ENCODE measurements around the gene A3GALT2.

Gene A3GALT2

DNA sequence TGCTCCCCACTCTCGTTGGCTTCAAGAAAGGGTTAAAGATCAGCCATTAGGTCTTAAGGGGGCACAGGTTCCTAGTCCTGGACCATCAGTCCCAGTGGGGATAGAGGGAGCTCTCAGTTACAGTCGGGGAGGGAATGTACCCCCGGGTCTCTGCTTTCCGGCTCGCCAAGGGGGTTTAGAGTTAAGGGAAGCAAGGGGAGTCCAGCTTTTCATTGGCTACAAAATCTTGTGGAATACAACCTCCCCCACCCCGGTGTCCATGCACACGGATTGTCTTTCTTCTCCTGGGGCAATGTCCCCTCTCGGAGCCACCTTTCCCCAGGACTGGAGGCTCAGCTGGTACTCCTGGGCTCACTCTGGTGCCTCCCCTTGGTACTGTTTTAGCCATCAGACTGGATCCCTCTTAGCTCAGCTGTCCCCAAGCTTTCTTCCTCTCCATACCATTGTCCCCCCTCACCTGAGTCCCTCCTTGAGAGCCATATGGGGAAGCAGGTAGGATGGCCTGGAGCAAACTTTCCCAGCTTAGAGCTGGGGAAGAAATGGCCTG is at the start of gene A3GALT2:
TSS of gene A3GALT2 (minus strand) at position 480 of the 547 bp plus-strand sequence. CDS start at position 480, 0 bp downstream.
- DNase-seq (ENCODE audit: low read depth in 2 of 2) = no peak

- no peak for DNase-seq (ENCODE audit: low read depth in 2 of 2)
These were observed 49.4 kb upstream of the A3GALT2 start for GRCh38 chr1:33370301-33370700.

GRCh38 chr1:33369764-33370163 is 48.9 kb upstream of the A3GALT2 start:
- no peak for DNase-seq (ENCODE audit: low read depth in 2 of 2)

DNA sequence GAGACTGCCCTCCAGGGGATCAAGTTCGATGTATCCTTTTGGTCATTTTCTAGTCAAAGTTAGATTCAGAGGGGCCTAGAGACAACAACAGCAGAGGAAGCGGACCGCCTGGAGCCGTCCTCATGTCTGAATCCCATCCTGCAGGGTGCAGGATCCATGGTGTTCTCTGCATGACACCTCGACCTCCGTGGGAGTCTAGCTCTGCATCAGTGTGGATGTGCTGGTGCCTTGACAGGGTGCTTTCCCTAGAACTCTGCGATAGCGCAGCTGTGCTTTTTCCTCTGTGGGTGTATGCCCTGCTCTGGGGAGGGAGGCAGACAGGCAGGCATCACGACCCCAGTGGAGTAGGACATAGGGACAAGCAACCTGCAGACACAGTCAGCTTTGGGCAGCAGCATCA is 48.2 kb upstream of the A3GALT2 start:
- no peak for DNase-seq (ENCODE audit: low read depth in 2 of 2)

GRCh38 chr1:33368431-33368830 is 47.5 kb upstream of the A3GALT2 start:
- no peak for DNase-seq (ENCODE audit: low read depth in 2 of 2)

DNA sequence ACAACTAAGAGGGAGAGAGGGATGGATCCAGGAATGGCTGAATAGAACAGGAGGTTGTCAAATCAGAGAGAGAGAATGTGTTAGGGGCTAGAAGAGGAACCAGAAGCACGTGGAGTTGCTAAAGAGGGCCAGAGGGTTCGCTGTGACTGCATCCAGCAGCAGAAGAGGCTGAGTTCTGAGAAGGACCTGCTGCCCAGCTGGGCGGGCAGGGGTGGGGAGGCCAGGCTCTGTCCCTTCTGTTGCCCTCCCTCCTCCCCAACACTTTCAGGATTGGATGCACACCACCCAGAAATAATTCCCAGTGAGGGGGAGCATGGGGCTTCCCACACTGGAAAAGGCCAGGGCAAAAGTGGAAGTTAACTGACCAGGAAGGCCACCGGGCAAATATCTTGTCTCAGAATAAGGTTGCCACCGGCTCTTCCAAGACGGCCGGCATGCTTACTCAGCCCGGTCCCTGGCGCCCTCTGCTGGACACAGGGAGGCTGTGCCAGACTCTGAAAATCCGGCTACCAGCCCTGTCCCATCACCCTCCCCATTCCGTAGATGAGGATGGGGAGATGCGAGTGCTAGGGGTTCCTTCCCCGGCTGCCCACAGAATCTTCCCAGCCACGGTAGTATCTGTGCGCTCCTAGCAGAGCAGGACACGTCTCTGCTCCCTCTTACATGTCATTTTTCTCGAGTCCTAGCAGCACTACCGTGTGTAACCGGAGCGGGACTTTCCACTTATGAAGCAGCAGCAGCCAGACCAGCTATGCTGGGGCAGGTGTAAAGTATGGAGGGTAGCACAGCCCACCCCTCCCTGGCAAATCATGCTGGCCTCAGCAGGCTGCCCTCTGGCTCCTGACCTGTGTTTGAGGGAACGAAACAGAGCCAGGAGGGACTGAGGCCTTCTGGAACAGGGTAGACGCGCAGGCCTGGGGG is 46.8 kb upstream of the A3GALT2 start:
- DNase-seq (ENCODE audit: low read depth in 2 of 2) = peak; percentile 85 to 86

GRCh38 chr1:33366762-33367484 is 46.0 kb upstream of the A3GALT2 start:
- no peak for DNase-seq (ENCODE audit: low read depth in 2 of 2)

GRCh38 chr1:33365560-33365997 is 44.7 kb upstream of the A3GALT2 start:
- no peak for DNase-seq (ENCODE audit: low read depth in 2 of 2)

GRCh38 chr1:33364565-33364918 is 43.6 kb upstream of the A3GALT2 start:
- no peak for DNase-seq (ENCODE audit: low read depth in 2 of 2)

GRCh38 chr1:33363470-33363861 is 42.6 kb upstream of the A3GALT2 start:
- no peak for DNase-seq (ENCODE audit: low read depth in 2 of 2)

- no peak for DNase-seq (ENCODE audit: low read depth in 2 of 2)
These were observed 42.1 kb upstream of the A3GALT2 start for GRCh38 chr1:33363021-33363420.

DNA sequence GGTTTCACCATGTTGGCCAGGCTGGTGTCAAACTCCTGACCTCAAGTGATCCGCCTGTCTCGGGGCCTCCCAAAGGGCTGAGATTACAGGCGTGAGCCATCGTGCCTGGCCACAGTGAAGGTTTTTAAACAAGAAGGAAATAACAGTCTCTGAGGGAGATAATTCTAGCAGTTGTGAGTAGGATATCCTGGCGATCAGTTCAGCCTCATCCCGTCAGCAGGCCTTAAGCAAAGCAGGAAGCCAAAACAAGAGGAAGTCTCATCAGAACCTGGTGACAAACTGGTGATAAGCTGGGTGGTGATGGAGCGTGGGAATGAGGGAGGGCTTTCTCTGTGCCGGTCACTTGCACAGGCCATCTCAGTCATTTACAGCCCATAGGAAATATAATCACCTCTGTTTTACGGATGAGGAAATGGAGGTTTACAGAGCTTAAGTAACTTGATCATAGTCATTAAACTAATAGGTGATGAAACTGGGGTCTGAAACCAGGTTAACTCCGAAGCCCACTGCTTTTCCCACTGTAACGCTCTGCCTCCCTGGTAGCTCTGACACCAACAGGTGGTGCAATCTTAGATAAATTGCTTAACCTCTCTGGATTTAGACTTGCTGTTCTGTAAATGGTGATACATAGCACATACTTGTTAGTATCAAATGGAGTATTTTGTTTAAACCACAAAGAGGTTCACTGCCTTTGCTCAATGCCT is 40.8 kb upstream of the A3GALT2 start:
- no peak for DNase-seq (ENCODE audit: low read depth in 2 of 2)

DNA sequence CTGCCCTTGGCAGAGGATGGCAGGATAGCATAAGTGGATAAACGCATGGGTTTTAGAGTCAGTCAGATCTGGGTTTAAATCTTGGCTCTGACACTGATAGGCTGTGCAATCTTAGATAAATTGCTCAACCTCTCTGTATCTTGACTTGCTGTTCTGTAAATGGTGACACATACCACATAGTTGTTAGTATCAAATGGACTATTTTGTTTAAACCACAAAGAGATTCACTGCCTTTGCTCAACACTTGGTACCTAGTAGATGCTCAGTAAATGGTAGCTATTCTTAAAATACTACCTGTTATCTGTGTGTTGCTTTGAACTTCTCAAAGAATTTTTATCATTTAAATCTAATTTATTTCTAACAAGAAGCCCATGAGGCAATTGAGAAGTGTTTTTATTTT is 39.5 kb upstream of the A3GALT2 start:
- DNase-seq (ENCODE audit: low read depth in 2 of 2) = no peak

DNA sequence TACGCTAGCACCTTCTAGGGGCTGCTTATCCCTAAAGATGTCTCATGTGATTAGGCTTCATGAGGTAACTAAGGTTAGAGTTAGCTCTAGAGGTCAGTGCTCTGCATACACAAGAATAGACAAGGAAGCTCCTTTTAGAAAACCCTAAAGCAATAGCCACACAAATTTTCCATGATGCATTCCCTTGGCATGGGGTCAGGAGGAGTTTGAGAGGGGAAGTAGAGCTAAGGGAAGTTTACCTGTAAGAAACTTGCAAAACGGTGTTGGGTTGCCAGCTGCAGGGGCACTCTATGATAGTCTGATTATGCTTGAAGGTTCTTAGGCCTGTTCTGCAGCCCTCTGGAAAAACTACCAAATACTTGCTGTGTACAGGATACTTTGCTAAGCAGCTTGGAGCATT is 39.0 kb upstream of the A3GALT2 start:
- no peak for DNase-seq (ENCODE audit: low read depth in 2 of 2)

DNA sequence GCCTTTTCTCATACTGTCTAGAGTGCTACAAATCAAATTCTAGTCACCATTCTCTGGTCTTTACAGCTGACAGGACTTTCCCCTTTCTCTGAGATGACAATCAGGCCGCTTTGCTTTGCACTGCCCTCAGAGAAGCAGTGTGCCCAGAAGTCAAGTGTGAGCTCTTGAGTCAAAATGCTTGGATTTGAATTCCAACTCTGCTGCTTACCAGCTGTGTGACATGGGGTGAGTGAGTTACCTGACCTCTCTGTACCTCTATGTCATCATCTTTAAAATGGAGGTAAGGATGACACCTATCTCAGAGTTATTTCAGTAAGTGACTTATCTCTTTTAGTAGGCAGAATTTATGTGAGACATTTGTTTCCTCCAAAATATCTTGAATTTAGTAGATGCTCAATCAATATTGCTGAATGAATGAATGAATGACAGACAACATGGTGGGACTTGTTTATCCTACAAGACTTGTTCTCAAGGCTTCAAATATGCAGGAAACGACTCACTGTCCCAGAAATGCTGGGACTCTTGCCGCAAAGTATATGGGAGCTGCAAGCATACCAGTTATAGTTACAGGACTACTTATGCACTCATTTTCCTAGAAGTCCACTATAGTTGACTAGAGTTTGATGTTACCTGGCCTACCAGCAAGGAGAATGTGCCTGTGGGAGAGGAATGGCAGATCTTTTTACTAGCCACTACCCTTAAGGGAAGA is 38.1 kb upstream of the A3GALT2 start:
- no peak for DNase-seq (ENCODE audit: low read depth in 2 of 2)

DNA sequence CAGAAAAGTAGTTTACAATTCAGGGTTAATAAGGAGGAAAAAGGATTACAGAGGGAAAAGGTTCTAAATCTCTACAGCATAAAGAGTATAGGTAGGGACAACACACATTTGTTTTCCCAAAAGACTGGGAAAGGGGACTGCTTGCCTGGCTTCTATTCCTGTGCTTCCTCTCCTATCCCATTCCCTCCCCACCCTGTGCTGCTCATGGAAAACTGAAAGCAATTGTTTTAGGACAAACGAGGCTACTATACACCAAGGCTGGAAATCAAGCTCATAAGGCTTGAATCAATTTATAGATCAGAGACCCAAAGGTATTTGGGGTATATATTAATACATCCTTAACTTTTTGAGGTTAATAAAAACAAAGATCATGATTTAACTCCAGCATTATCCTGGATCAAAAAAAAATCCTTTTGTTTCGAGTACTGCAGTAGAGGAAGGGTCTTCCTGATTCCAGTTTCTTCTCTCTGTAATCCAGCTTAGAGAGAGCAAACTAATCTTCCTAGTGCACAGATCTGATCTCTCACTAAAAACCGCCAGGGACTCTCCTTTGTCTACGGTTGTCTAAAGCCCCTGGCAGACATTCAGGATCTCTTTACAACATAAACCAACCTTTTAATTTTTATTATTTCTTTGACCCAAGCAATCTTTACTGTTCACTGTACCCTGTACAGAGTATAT is 37.4 kb upstream of the A3GALT2 start:
- no peak for DNase-seq (ENCODE audit: low read depth in 2 of 2)

GRCh38 chr1:33357099-33357498 is 36.2 kb upstream of the A3GALT2 start:
- no peak for DNase-seq (ENCODE audit: low read depth in 2 of 2)

DNA sequence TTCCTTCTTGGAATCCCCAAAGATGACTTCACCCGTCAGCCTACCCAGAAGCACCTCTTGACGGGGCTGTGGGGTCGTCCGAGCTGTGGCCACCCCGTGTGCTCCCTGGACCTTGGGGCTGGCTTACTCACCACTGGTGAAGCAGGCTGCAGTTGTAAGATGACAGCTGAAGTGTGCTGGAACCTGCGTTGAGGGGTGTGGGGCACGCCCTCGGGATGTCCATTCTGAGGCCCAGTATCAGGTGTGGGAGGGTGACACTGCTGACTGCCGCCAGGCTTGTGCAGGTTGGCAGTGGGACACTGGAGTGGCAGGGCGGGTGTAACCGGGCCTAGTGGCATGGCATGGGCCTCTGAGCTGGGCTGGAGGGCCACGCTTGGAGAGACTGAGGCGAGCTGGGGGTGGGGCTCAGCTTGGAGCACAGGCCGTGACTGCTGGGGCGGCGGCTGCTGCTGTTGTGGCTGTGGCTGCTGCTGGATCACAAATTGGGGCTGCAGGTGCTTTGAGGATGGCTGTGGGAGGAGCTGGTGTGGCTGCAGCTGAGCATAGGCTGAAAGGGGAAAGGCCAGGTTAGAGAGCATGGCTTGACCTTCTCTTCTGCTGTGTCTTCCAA is 33.9 kb upstream of the A3GALT2 start:
- no peak for DNase-seq (ENCODE audit: low read depth in 2 of 2)

DNA sequence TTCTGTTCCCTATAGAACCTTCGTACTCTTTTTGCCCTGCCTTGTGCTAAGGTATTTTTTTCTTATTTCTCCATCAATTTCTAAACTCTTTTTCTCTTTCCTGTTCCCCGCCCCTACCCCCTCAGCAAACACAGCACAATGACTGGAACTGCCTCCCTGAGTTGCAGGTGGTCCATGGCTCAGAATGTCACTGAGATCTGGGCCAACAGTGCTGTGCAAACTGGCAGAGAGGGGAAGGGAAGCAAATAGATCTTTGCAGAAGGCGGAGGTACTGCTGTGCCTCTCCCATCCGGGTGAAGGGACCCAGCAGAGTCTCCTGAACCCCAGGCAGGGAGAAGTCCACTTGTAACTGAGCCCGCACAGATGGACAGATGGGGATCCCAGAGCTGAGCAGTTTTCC is 32.6 kb upstream of the A3GALT2 start:
- DNase-seq (ENCODE audit: low read depth in 2 of 2) = no peak

- DNase-seq (ENCODE audit: low read depth in 2 of 2) = no peak
These were observed 30.4 kb upstream of the A3GALT2 start for GRCh38 chr1:33351281-33351660.
